ENCODE measurements around the gene TMEM236. TPM values are rescaled to one million over a fixed set of nuclear protein-coding genes. Genes with fewer than 3 reads are reported as not detected.

Gene TMEM236
- total RNA-seq, 4 donors from 2014 or later, result 0.08 to 0.95 (median 0.55) TPM

DNA sequence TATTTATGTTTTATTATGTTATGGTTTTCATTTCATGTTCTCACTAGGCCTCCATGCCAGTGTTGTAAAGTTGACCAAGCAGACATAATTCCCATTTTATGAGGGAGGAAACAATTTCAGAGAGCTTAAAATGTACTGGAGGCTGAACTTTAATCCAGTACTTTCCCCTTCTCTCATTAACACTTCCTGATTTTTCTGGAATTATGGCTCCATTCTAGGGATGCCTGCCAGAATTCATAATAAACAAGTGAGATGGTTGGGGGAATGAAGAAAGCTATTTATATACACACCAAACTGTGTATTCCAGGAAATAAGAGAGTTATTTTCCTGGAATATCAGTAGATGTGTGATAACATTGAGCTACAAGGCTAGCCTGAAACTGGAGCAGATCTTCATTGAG lies 6.9 kb downstream of the TMEM236 start:
- no peak overlapping the region for H3K4me3 ChIP-seq (ENCODE audit: low read depth, poor library complexity, severe bottlenecking)
- TF ChIP-seq, protein P1, sequence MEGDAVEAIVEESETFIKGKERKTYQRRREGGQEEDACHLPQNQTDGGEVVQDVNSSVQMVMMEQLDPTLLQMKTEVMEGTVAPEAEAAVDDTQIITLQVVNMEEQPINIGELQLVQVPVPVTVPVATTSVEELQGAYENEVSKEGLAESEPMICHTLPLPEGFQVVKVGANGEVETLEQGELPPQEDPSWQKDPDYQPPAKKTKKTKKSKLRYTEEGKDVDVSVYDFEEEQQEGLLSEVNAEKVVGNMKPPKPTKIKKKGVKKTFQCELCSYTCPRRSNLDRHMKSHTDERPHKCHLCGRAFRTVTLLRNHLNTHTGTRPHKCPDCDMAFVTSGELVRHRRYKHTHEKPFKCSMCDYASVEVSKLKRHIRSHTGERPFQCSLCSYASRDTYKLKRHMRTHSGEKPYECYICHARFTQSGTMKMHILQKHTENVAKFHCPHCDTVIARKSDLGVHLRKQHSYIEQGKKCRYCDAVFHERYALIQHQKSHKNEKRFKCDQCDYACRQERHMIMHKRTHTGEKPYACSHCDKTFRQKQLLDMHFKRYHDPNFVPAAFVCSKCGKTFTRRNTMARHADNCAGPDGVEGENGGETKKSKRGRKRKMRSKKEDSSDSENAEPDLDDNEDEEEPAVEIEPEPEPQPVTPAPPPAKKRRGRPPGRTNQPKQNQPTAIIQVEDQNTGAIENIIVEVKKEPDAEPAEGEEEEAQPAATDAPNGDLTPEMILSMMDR (IDR thresholded peaks at IDR 0.05), result no peak
- TF ChIP-seq POLR2A (IDR thresholded peaks at IDR 0.05), result no peak
- DNase-seq (ENCODE audit: low spot score in 2 of 2), result no peak
- intact Hi-C loops (cut with DNase I; ENCODE audit: low total_unique reads), result no loop called here

DNA sequence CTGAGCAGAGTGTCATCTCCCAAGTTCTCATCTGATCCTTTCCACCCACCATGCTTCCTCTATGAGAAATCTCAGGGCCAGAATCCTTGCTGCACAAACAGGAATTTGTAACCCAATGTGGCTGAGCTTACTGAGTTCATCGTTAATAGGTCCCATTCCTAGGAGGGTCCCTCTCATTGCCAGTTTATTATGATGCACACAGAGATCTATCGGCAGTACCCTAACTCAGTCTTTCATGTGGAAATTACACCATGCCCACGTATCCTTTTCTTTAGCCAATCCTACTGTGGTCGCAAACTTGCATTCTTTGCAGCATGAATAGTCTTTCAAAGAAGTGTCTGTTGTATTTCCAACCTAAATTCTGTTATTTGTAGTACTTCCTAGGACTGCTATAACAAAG lies 12.1 kb downstream of the TMEM236 start:
- 51 to 55% methylated on average over 4 of the region's 4 CpGs for whole genome bisulfite sequencing, 2 donors
- intact Hi-C loops (cut with DNase I; ENCODE audit: low total_unique reads), result no loop called here
- DNase-seq (ENCODE audit: low spot score in 2 of 2), result no peak
- no peak overlapping the region for H3K4me3 ChIP-seq (ENCODE audit: low read depth, poor library complexity, severe bottlenecking)
- TF ChIP-seq POLR2A (IDR thresholded peaks at IDR 0.05), result no peak
- TF ChIP-seq, protein P1 (IDR thresholded peaks at IDR 0.05), result no peak

DNA sequence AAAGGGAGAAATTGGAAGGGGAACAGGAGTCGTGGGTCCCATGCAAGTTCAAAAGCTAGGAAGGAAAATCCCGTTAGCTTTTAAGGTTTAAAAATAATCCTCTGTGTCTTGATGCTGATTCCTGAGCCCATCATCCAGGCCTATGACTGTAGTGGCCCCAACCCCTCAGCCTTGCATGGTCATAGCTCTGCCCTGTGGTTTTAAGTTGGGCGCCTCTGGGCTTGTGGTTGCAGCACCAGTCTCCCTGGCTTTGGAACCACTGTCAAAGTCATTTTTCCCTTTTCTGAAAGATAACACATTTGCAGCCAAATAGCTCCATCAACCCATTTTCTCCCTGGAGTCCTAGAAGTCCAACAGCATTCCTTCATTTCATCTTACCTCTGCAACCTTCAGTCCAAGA lies 13.6 kb downstream of the TMEM236 start:
- TF ChIP-seq POLR2A (IDR thresholded peaks at IDR 0.05), result no peak
- TF ChIP-seq, protein P1 (IDR thresholded peaks at IDR 0.05), result no peak
- no peak overlapping the region for H3K4me3 ChIP-seq (ENCODE audit: low read depth, poor library complexity, severe bottlenecking)
- 68 to 69% methylated on average over 3 of the region's 3 CpGs for WGBS, 2 donors
- intact Hi-C loops (cut with DNase I; ENCODE audit: low total_unique reads), result no loop called here
- DNase-seq (ENCODE audit: low spot score in 2 of 2), result no peak

DNA sequence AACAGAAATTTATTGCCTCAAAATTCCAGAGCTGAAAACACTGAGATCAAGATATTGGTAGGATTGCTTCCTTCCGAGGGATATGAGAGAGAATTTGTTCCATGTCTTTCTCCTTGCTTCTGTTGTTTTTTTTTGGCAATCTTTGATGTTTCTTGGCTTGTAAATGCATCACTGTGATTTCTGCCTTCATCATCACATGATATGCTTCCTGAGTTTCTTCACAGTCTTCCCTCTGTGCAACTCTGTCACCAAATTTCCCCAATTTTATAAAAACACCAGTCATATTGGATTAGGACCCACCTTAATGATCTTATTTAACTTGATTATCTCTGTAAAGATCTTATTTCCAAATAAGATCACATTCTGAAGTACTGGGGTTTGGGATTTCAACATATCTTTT lies 14.7 kb downstream of the TMEM236 start:
- intact Hi-C loops (cut with DNase I; ENCODE audit: low total_unique reads), result no loop called here
- DNase-seq (ENCODE audit: low spot score in 2 of 2), result no peak
- TF ChIP-seq POLR2A (IDR thresholded peaks at IDR 0.05), result no peak
- TF ChIP-seq, protein P1 (IDR thresholded peaks at IDR 0.05), result no peak
- no peak overlapping the region for H3K4me3 ChIP-seq (ENCODE audit: low read depth, poor library complexity, severe bottlenecking)
- WGBS, 2 donors, result 65 to 66% methylated on average over 1 of the region's 1 CpG

DNA sequence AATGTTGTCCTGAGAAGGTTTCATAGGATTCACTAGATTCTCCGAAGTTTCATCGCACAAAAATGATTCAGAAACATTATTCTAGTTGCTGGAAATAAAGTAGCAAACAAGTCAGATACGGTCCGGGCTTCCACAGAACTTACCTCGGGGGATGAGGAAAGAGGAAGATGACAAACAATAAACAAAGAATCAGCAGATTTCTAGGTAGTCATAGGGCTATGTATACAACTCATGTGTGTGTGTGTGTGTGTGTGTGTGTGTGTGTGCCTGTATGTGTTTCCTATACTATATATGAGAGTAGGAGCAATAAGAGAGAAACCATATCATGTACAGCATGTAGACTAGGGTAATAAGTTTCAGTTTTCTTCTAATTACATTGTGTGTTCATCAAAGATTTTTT lies 16.5 kb downstream of the TMEM236 start:
- WGBS, 2 donors, result 86 to 88% methylated on average over 5 of the region's 5 CpGs
- intact Hi-C loops (cut with DNase I; ENCODE audit: low total_unique reads), result no loop called here
- TF ChIP-seq POLR2A (IDR thresholded peaks at IDR 0.05), result no peak
- TF ChIP-seq, protein P1 (IDR thresholded peaks at IDR 0.05), result no peak
- DNase-seq (ENCODE audit: low spot score in 2 of 2), result no peak
- no peak overlapping the region for H3K4me3 ChIP-seq (ENCODE audit: low read depth, poor library complexity, severe bottlenecking)

DNA sequence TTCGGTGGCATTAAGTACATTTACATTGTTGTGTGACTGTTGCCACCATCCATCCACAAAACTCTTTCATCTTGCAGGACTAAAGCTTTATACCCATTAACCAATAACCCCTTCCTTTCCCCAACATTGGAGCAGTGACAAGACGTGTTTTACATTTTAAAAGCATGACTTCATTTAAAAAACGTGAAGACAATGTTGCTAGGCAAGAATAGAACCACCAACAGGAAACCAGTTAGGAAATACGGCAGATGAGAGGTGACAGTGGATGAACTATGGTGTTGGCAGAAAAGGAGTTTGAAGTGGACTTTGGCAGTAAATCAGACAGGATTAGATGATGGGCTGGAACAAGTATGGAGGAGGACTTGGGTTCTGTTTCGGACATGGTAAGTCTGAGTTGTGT lies 17.0 kb downstream of the TMEM236 start:
- no peak for DNase-seq (ENCODE audit: low spot score in 2 of 2)
- no peak overlapping the region for H3K4me3 ChIP-seq (ENCODE audit: low read depth, poor library complexity, severe bottlenecking)
- intact Hi-C loops (cut with DNase I; ENCODE audit: low total_unique reads), result no loop called here
- TF ChIP-seq, protein P1 (IDR thresholded peaks at IDR 0.05), result no peak
- TF ChIP-seq POLR2A (IDR thresholded peaks at IDR 0.05), result no peak
- 45 to 60% methylated on average over 5 of the region's 5 CpGs for WGBS, 2 donors

Measured in lower leg skin (tissue), 4 donors.